Measurements from ENCODE around the gene WNT3.

The WNT3 gene

DNA sequence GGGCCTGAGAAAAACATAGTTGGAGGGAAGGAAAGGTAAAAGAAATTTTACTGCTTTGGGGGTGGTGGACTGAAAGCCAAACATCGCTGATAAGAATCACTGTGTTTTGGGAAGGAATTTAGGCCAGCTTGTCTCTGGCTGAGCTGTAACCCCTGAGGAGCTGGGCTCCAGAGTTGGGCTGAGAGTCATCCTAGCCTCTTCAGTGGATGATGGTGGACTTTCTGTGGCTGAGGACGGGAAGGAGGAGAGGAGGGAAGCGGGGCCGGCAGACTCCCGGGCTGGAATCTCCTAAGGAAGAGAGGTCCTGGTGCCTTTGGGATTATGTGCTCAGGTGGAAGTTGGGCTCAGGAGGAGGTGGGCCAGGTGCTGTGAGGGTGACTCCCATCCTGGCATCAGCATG, 41.5 kb upstream of the WNT3 start:
- TF ChIP-seq CTCF (IDR thresholded peaks at IDR 0.05; ENCODE audit: low read depth, low read length), result no peak
- no peak overlapping the region for H3K4me3 ChIP-seq (replicated peaks in 1 of 2; ENCODE audit: low read depth in 2 of 2, low read length in 2 of 2)
- no peak for DNase-seq (ENCODE audit: low read depth in 2 of 2)

- DNase-seq (ENCODE audit: low read depth in 2 of 2), result no peak
- no peak for TF ChIP-seq CTCF (IDR thresholded peaks at IDR 0.05; ENCODE audit: low read depth, low read length)
These were observed 39.1 kb upstream of the WNT3 start for GRCh38 chr17:46857600-46857999.

GRCh38 chr17:46854948-46855347, 36.5 kb upstream of the WNT3 start:
- no peak for DNase-seq (ENCODE audit: low read depth in 2 of 2)
- no peak overlapping the region for H3K4me3 ChIP-seq (replicated peaks in 1 of 2; ENCODE audit: low read depth in 2 of 2, low read length in 2 of 2)
- TF ChIP-seq CTCF (IDR thresholded peaks at IDR 0.05; ENCODE audit: low read depth, low read length), result no peak

More at GRCh38 chr17:46857600-46857999, 39.1 kb upstream of the WNT3 start:
- no peak overlapping the region for H3K4me3 ChIP-seq (replicated peaks in 1 of 2; ENCODE audit: low read depth in 2 of 2, low read length in 2 of 2)

GRCh38 chr17:46854515-46854914, 36.0 kb upstream of the WNT3 start:
- H3K4me3 ChIP-seq (replicated peaks in 1 of 2; ENCODE audit: low read depth in 2 of 2, low read length in 2 of 2), result no peak overlapping the region
- no peak for DNase-seq (ENCODE audit: low read depth in 2 of 2)
- TF ChIP-seq CTCF (IDR thresholded peaks at IDR 0.05; ENCODE audit: low read depth, low read length), result no peak

DNA sequence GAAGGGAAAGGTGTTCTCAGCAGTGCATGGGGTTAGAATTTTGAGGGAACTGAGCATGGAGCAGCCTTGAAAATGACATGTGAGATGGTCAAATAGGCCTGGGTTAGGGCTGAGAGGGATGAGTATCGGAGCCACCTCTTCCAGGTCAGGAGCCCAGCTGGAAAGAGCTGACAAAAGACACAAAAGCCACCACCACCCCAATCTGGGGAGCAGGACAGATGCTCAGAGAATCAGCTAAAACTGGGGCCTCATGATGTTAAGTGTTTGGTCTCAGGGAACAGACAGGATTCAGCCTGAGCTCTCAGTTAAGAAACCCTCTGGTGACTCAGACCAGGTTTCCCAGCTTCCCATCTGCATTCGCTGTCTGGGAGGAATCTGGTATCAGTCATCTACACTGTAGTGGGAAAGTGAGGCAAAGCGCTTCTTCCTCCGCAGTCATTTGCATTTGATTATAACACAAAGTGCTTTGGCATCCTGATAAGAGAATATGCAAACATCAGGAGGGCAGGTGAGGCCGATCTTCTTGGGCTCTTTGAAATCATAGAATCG, 35.5 kb upstream of the WNT3 start:
- no peak overlapping the region for H3K4me3 ChIP-seq (replicated peaks in 1 of 2; ENCODE audit: low read depth in 2 of 2, low read length in 2 of 2)
- DNase-seq (ENCODE audit: low read depth in 2 of 2), result peak in 1 of 2 donors; percentile 28
- no peak for TF ChIP-seq CTCF (IDR thresholded peaks at IDR 0.05; ENCODE audit: low read depth, low read length)

- TF ChIP-seq CTCF (IDR thresholded peaks at IDR 0.05; ENCODE audit: low read depth, low read length), result no peak
- peak within 1 kb of the TSS; percentile 21 to 26 for H3K4me3 ChIP-seq (replicated peaks in 1 of 2; ENCODE audit: low read depth in 2 of 2, low read length in 2 of 2)
- no peak for DNase-seq (ENCODE audit: low read depth in 2 of 2)
These were observed 32.7 kb upstream of the WNT3 start, which contains the start of gene WNT9B for GRCh38 chr17:46851029-46851741. TSS of gene WNT9B (plus strand) at chr17:46851583. CDS start at chr17:46851639, 56 bp downstream.
